Keratinocyte (primary cell): ENCODE measurements around the gene PES1. TPM values are rescaled to one million over a fixed set of nuclear protein-coding genes. Genes with fewer than 3 reads are reported as not detected.
"Not testable (repeated sequence)": the region's sequence is repeated elsewhere in the genome, so short reads cannot be mapped to it uniquely, and the experiment has no call there.

ENCODE experiments used
- DNase-seq: peaks from one replicate; pipeline ENCODE4 v3.0.0-alpha.2; 2011; ENCODE audit warnings: low read depth, missing footprints, low spot score
- FAIRE-seq: peaks from 2 replicates; lab custom pipeline; 2011; peaks lifted over from hg19 to GRCh38; lab: Jason Lieb, UNC
- H2AFZ ChIP-seq: 2 replicates; pipeline ENCODE4 v1.6.0; 2012; ENCODE audit warnings: low read length, control low read depth, inconsistent platforms; ENCODE audit not compliant: control insufficient read depth
- H3K27ac ChIP-seq: 2 replicates; pipeline ENCODE4 v1.5.1; 2011; ENCODE audit warnings: low read length; ENCODE audit not compliant: control insufficient read depth, insufficient read depth
- H3K27me3 ChIP-seq: 3 replicates; pipeline ENCODE4 v1.6.0; 2011; ENCODE audit warnings: low read length; ENCODE audit not compliant: control insufficient read depth, insufficient read depth; ENCODE audit errors: extremely low read depth
- H3K36me3 ChIP-seq, 2 experiments: 2 replicates in 1 of 2; 3 replicates in 1 of 2; pipeline ENCODE4 v1.5.1; 2011; ENCODE audit warnings: low read length in 2 of 2, mild to moderate bottlenecking in 1 of 2; ENCODE audit not compliant: control insufficient read depth in 2 of 2, insufficient read depth in 2 of 2; ENCODE audit errors: extremely low read depth in 1 of 2
- H3K4me1 ChIP-seq: 3 replicates; pipeline ENCODE4 v1.5.1; 2011; ENCODE audit warnings: low read length; ENCODE audit not compliant: control insufficient read depth, insufficient read depth; ENCODE audit errors: extremely low read depth
- H3K4me2 ChIP-seq: 3 replicates; pipeline ENCODE4 v1.6.0; 2011; ENCODE audit warnings: low read depth, low read length; ENCODE audit not compliant: control insufficient read depth, insufficient read depth; ENCODE audit errors: extremely low read depth
- H3K4me3 ChIP-seq, 3 experiments: fragments of 200-600 bp in 1 of 3; sonication (generic) in 1 of 3; 2 replicates in 2 of 3; 3 replicates in 1 of 3; pipeline ENCODE4 v1.5.1; 2011 to 2016; ENCODE audit warnings: low read length in 3 of 3, mild to moderate bottlenecking in 3 of 3, control low read depth in 2 of 3, inconsistent platforms in 1 of 3, low read depth in 1 of 3, mixed read lengths in 1 of 3, mixed run types in 1 of 3, moderate library complexity in 1 of 3; ENCODE audit not compliant: control insufficient read depth in 2 of 3, insufficient read depth in 2 of 3; ENCODE audit errors: extremely low read depth in 1 of 3
- H3K79me2 ChIP-seq: 2 replicates; pipeline ENCODE4 v1.6.0; 2012; ENCODE audit warnings: low read length; ENCODE audit not compliant: control insufficient read depth, insufficient read depth
- H3K9ac ChIP-seq: 3 replicates; pipeline ENCODE4 v1.6.0; 2011; ENCODE audit warnings: low read length; ENCODE audit not compliant: control insufficient read depth, insufficient read depth; ENCODE audit errors: extremely low read depth
- H3K9me1 ChIP-seq: 3 replicates; pipeline ENCODE4 v1.6.0; 2011; ENCODE audit warnings: low read length; ENCODE audit not compliant: control insufficient read depth, insufficient read depth; ENCODE audit errors: extremely low read depth
- H3K9me3 ChIP-seq: 2 replicates; pipeline ENCODE4 v1.5.1; 2012; ENCODE audit warnings: low read depth, low read length; ENCODE audit not compliant: control insufficient read depth
- H4K20me1 ChIP-seq: 3 replicates; pipeline ENCODE4 v1.6.0; 2011; ENCODE audit warnings: low read length; ENCODE audit not compliant: control insufficient read depth, insufficient read depth; ENCODE audit errors: extremely low read depth
- EZH2 ChIP-seq: IDR thresholded peaks from one replicate; pipeline ENCODE4 v1.6.1; 2012; ENCODE audit warnings: inconsistent platforms, mild to moderate bottlenecking, low read length, moderate library complexity
- dilution Hi-C: fragments of 300-500 bp; cut with MboI; formaldehyde crosslinking; loops from one replicate; pipeline ENCODE4 v1.7.0; 2020; ENCODE audit warnings: low sequenced_read_pairs; ENCODE audit not compliant: extremely low pct_ligation_motif_present
- polyA plus RNA-seq, 5 experiments: library from polyadenylated mRNA; depleted of rRNA in 3 of 5; stranded (reverse) in 3 of 5; stranded (forward) in 1 of 5; unstranded in 1 of 5; fragments of >200 nt; gene quantifications; 1 replicate in 1 of 5; 2 replicates in 3 of 5; 3 replicates in 1 of 5; pipeline versions ENCODE4 v1.2.1 to v1.2.3, GENCODE V29; 2011 to 2012; ENCODE audit warnings: missing spikeins in 2 of 5, low read depth in 1 of 5, low replicate concordance in 1 of 5
- TF ChIP-seq, protein P1 (sequence below), 3 experiments: IDR thresholded peaks in 1 of 3; conservative IDR thresholded peaks in 1 of 3; optimal IDR thresholded peaks in 1 of 3; 2 replicates in 2 of 3; 3 replicates in 1 of 3; pipeline versions ENCODE3 to v1.5.1; 2011; ENCODE audit warnings: low read length in 3 of 3, mild to moderate bottlenecking in 3 of 3, moderate library complexity in 2 of 3, control low read depth in 1 of 3, inconsistent platforms in 1 of 3; ENCODE audit not compliant: insufficient read depth in 2 of 3; ENCODE audit errors: extremely low read depth in 1 of 3

Gene PES1
- polyA plus RNA-seq, 1 donor (not counting 4 experiments of a cell fraction or from before 2014, with no cell fraction given): 116 TPM

DNA sequence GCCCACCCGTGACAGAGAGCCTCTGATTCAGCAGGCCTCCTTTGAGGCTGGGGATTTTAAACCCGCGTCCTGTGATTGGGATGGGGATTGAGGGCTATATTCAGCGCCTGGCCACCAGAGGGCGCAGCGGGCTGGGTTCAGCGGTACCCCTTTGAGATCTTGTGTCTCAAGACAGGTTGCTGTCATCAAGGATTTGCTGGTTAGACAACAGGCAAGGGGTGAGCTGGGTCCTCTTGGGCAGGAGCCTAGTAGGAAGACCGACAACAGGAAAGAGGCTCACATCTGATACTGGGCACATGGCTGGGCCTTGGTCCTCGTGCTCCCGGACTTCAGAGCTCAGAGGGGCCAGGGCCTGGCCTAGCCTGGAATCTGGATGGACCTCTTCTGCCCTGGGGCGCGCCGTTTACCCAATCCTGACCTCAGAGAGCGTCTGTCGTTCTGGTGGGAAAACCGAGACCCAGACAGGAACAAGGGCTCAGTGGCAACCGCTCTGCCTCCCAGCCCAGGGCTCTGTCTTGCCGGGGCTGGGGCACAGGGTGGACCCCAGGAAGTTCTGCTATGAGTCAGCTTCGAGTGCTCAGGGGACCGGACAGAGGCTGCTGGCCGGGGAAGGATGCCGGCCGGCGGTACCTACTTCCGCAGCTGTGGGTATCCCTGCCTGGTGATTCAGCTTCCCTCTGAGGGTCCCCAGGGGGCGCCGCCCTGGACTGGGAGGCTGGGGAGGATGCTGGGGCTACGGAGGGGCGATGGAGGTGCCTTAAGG, 42.9 kb upstream of the PES1 start:
- peak overlapping the region in 2 of 3 experiments; percentile 35 to 57 for H3K4me3 ChIP-seq
- peak overlapping the region; percentile 6 for H3K9ac ChIP-seq
- no peaks in the 10 kb centered on the region for H3K9me1 ChIP-seq
- DNase-seq: peak; percentile 58
- no peaks in the 10 kb centered on the region for H3K9me3 ChIP-seq
- peak overlapping the region; percentile 37 for H3K27ac ChIP-seq
- H3K4me1 ChIP-seq: peaks cover 26% of the 10 kb centered on the region
- H3K79me2 ChIP-seq: peaks cover 8% of the 10 kb centered on the region
- no peaks in the 10 kb centered on the region for H3K27me3 ChIP-seq
- peak overlapping the region; percentile 73 for H3K4me2 ChIP-seq
- dilution Hi-C loops: no loop called here
- peak overlapping the region; percentile 70 for H2AFZ ChIP-seq
- no peaks in the 10 kb centered on the region for H3K36me3 ChIP-seq
- no peak for TF ChIP-seq EZH2
- TF ChIP-seq, protein P1, sequence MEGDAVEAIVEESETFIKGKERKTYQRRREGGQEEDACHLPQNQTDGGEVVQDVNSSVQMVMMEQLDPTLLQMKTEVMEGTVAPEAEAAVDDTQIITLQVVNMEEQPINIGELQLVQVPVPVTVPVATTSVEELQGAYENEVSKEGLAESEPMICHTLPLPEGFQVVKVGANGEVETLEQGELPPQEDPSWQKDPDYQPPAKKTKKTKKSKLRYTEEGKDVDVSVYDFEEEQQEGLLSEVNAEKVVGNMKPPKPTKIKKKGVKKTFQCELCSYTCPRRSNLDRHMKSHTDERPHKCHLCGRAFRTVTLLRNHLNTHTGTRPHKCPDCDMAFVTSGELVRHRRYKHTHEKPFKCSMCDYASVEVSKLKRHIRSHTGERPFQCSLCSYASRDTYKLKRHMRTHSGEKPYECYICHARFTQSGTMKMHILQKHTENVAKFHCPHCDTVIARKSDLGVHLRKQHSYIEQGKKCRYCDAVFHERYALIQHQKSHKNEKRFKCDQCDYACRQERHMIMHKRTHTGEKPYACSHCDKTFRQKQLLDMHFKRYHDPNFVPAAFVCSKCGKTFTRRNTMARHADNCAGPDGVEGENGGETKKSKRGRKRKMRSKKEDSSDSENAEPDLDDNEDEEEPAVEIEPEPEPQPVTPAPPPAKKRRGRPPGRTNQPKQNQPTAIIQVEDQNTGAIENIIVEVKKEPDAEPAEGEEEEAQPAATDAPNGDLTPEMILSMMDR (optimal IDR thresholded peaks at IDR 0.05 in 1 of 3, IDR thresholded peaks at IDR 0.05 in 1 of 3, conservative IDR thresholded peaks at IDR 0.05 in 1 of 3; ENCODE audit: extremely low read depth in 1 of 3, insufficient read depth in 2 of 3, low read length in 3 of 3): peak; percentile 94 to 97 (median 94)
- no peaks in the 10 kb centered on the region for H4K20me1 ChIP-seq
- FAIRE-seq: peak; percentile 84

DNA sequence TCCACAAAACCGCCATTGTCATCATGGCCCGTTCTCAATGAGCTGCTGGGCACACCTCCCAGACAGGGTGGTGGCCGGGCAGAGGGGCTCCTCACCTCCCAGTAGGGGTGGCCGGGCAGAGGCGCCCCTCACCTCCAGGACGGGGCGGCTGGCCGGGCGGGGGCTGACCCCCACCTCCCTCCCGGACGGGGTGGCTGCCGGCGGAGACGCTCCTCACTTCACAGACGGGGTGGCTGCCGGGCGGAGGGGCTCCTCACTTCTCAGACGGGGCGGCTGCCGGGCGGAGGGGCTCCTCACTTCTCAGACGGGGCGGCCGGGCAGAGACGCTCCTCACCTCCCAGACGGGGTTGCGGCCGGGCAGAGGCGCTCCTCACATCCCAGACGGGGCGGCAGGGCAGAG, 39.8 kb upstream of the PES1 start:
- not testable (repeated sequence) for H3K36me3 ChIP-seq, FAIRE-seq, H3K9me3 ChIP-seq

More for the DNA sequence above, 39.8 kb upstream of the PES1 start:
- H3K4me3 ChIP-seq, dilution Hi-C loops, H4K20me1 ChIP-seq, H3K9me1 ChIP-seq, DNase-seq, H3K27ac ChIP-seq, H3K4me2 ChIP-seq, H3K79me2 ChIP-seq, H3K27me3 ChIP-seq, H2AFZ ChIP-seq, H3K9ac ChIP-seq: not testable (repeated sequence)
- peaks cover 16% of the 10 kb centered on the region for H3K4me1 ChIP-seq
